ENCODE measurements around the gene ARHGAP6. TPM values are rescaled to one million over a fixed set of nuclear protein-coding genes. Genes with fewer than 3 reads are reported as not detected.

Gene ARHGAP6
- total RNA-seq, 4 donors from 2014 or later: 49.2 to 63.8 (median 51.5) TPM

GRCh38 chrX:11553594-11553993 lies 112.1 kb downstream of the ARHGAP6 start:
- TF ChIP-seq POLR2A (IDR thresholded peaks at IDR 0.05) (no peak), CTCF (IDR thresholded peaks at IDR 0.05) (no peak)
- no peak for DNase-seq
- H3K27me3 ChIP-seq: no peaks in the 10 kb centered on the region
- no peaks in the 10 kb centered on the region for H3K36me3 ChIP-seq
- no peaks in the 10 kb centered on the region for H3K4me1 ChIP-seq
- no peak overlapping the region for H3K4me3 ChIP-seq (replicated peaks in 1 of 3)
- 96 to 97% methylated on average over 1 of the region's 1 CpG for WGBS, 2 donors
- H3K9me3 ChIP-seq: no peaks in the 10 kb centered on the region
- no peak overlapping the region for H3K27ac ChIP-seq
- intact Hi-C loops (cut with DNase I): no loop called here

- Histone ChIP-seq H3K9me3 (no peaks in the 10 kb centered on the region), H3K36me3 (no peaks in the 10 kb centered on the region), H3K4me3 (replicated peaks in 1 of 3) (no peak overlapping the region), H3K27me3 (no peaks in the 10 kb centered on the region), H3K4me1 (no peaks in the 10 kb centered on the region), H3K27ac (no peak overlapping the region)
- intact Hi-C loops (cut with DNase I): no loop called here
- WGBS, 2 donors: 88 to 94% methylated on average over 1 of the region's 1 CpG
- TF ChIP-seq CTCF (IDR thresholded peaks at IDR 0.05): no peak
- TF ChIP-seq POLR2A (IDR thresholded peaks at IDR 0.05): no peak
- no peak for DNase-seq
These were observed 114.6 kb downstream of the ARHGAP6 start for GRCh38 chrX:11551151-11551550.

- DNase-seq: no peak
- Histone ChIP-seq H3K27me3 (no peaks in the 10 kb centered on the region), H3K4me1 (no peaks in the 10 kb centered on the region), H3K9me3 (no peaks in the 10 kb centered on the region), H3K27ac (no peak overlapping the region), H3K36me3 (no peaks in the 10 kb centered on the region), H3K4me3 (replicated peaks in 1 of 3) (no peak overlapping the region)
- TF ChIP-seq POLR2A (IDR thresholded peaks at IDR 0.05) (no peak), CTCF (IDR thresholded peaks at IDR 0.05) (no peak)
- 76 to 79% methylated on average over 2 of the region's 2 CpGs for WGBS, 2 donors
- intact Hi-C loops (cut with DNase I): no loop called here
These were observed 118.8 kb downstream of the ARHGAP6 start for GRCh38 chrX:11546917-11547316.

GRCh38 chrX:11543249-11543648 lies 122.5 kb downstream of the ARHGAP6 start:
- no peak for DNase-seq
- H3K4me1 ChIP-seq: no peaks in the 10 kb centered on the region
- H3K4me3 ChIP-seq (replicated peaks in 1 of 3): no peak overlapping the region
- no peak for TF ChIP-seq POLR2A (IDR thresholded peaks at IDR 0.05)
- no peak for TF ChIP-seq CTCF (IDR thresholded peaks at IDR 0.05)
- WGBS, 2 donors: 81 to 89% methylated on average over 1 of the region's 1 CpG
- no peaks in the 10 kb centered on the region for H3K27me3 ChIP-seq
- H3K36me3 ChIP-seq: no peaks in the 10 kb centered on the region
- intact Hi-C loops (cut with DNase I): no loop called here
- H3K27ac ChIP-seq: no peak overlapping the region
- H3K9me3 ChIP-seq: no peaks in the 10 kb centered on the region

- intact Hi-C loops (cut with DNase I): no loop called here
- Histone ChIP-seq H3K36me3 (no peaks in the 10 kb centered on the region), H3K27me3 (no peaks in the 10 kb centered on the region), H3K4me3 (replicated peaks in 1 of 3) (no peak overlapping the region), H3K9me3 (no peaks in the 10 kb centered on the region), H3K4me1 (no peaks in the 10 kb centered on the region), H3K27ac (no peak overlapping the region)
- no peak for TF ChIP-seq CTCF (IDR thresholded peaks at IDR 0.05)
- no peak for TF ChIP-seq POLR2A (IDR thresholded peaks at IDR 0.05)
- WGBS, 2 donors: 96 to 98% methylated on average over 1 of the region's 1 CpG
- DNase-seq: no peak
These were observed 124.2 kb downstream of the ARHGAP6 start for GRCh38 chrX:11541510-11541909.

Measured in thyroid gland (tissue), 4 donors.